ENCODE data around the gene MICAL2.
A peak's percentile ranks its signal among the peaks of the same experiment; 100 is the strongest.

Gene MICAL2

DNA sequence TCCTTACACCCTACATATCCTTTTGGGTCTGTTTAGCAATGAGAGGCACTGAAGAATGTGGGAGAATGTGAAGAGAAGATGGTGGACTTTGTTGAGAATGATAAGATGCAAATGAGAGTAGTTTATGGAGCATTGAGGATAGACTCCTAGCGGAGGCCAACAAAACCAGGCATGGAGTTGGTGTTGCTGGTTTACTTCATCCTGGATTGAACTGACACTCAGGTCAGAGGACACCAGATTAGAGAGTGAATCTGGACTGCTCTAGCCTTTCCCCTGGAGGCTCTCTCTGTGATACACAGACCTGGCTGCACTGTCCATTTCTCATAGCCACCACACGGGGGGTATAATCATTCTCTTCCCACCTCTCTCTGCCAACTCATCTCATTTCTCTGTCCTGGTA lies 98.7 kb downstream of the MICAL2 start:
- no peak for DNase-seq (ENCODE audit: low read depth in 2 of 2)

DNA sequence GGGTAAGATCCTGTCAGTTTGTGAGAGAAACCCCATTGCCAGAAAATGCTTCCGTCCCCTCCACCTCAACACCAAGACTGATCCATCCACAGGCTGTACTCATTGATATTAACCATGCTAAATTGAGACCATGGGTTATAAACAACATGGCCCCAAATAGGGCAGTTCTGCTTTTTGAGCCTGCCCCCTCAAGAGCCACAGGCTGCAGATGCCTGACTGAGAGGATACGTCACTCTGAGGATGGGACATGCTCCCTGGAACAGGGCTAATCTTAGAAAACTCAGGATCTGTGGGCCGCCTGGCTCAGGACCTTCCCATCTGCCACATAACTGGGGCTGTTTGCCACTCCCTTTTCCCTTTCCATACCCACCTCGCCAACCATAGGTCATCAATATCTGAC lies 99.8 kb downstream of the MICAL2 start:
- no peak for DNase-seq (ENCODE audit: low read depth in 2 of 2)

DNA sequence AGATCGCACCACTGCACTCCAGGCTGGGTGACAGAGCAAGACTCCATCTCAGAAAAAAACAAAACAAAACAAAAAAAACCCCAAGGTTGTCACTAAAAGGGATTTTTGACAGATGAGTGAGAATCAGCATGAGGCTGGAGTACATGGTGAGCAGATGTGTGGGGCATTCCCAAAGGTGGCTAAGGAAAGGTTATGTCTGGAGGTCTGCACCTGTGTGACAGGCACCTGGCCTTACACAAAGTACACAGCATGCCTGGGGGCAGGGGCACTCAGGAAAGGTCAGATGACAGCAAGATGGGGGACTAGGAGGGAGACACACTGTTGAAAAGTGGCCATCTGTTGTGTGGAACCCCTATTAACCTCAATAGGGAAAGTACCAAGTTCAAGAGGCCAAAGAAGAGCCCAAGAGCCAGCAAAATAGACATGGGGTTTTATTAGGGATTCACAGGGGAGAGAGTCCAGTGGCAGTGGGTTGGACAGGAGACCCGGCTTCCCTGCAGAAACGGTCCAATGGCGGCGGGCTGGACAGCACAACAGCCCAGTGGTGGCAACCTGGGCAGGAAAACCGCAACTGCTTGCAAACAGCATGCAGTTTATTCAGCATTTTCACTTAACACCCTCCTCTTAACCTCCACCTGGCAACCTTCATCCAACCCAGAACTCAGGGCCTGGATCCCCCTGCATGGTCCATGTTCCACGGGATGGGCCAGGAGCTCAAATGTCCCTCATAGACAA lies 101.1 kb downstream of the MICAL2 start:
- no peak for DNase-seq (ENCODE audit: low read depth in 2 of 2)

GRCh38 chr11:12212174-12212820 lies 101.9 kb downstream of the MICAL2 start:
- DNase-seq (ENCODE audit: low read depth in 2 of 2) = no peak

- no peak for DNase-seq (ENCODE audit: low read depth in 2 of 2)
Observed at GRCh38 chr11:12212821-12213185, 102.4 kb downstream of the MICAL2 start.

GRCh38 chr11:12213883-12214282 lies 103.5 kb downstream of the MICAL2 start:
- DNase-seq (ENCODE audit: low read depth in 2 of 2) = no peak

DNA sequence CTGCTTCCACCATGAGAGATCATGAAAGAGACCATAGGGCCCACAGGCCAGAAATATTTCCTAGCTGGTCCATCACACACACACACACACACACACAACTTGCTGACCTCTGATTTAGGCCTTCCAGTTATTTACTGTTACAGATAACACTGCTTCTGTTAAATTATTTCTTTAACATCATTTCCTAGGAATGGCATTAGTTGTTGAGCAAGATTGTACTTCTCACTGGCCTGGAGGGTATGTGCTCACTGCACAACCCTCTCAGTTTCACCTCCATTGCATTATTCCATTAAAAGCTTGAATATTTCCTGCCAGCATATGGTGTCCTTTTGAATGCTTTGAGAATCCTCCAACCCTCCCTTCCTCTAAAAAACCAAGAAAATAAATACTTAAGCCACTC lies 104.4 kb downstream of the MICAL2 start:
- DNase-seq (ENCODE audit: low read depth in 2 of 2) = no peak

GRCh38 chr11:12215181-12215593 lies 104.8 kb downstream of the MICAL2 start:
- no peak for DNase-seq (ENCODE audit: low read depth in 2 of 2)

DNA sequence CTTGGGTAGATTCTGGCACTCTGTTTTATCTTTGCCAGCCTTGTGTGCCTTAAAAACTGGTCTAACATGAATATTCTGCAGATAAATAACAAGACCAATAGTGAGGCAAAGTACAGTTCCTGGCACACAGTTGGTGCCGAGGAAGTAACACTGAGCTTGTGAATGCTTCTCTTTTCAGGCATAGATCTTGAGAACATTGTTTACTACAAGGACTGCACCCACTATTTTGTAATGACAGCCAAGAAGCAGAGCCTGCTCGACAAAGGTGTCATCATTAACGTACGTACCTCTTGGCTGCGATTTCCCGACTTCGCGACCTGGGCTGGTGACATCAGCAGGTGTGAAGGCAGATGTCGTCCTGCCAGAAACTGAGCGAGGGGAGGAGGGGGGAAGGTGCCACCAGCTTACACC lies 105.7 kb downstream of the MICAL2 start:
- DNase-seq (ENCODE audit: low read depth in 2 of 2) = no peak

GRCh38 chr11:12216671-12217374 lies 106.4 kb downstream of the MICAL2 start:
- DNase-seq (ENCODE audit: low read depth in 2 of 2) = no peak

DNA sequence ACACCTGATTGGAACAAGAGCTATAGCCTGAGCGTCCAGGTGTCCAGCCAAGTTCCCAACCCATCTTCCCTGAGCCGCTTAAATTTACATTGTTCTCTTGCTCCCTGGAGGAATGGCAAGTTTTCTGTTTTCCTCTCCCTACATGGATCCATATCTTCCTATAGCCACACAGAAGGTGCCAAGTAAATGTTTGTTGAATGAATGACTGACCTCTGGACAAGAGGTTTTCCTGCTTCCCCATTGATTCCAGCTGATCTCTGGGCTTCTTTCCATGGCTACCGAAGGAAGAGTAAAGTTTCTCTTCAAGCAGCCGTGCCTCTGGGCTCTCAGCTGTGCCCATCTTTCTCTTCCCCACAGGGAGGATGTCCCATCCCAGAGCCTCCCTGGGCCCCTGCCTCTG lies 107.5 kb downstream of the MICAL2 start:
- DNase-seq (ENCODE audit: low read depth in 2 of 2) = no peak

DNA sequence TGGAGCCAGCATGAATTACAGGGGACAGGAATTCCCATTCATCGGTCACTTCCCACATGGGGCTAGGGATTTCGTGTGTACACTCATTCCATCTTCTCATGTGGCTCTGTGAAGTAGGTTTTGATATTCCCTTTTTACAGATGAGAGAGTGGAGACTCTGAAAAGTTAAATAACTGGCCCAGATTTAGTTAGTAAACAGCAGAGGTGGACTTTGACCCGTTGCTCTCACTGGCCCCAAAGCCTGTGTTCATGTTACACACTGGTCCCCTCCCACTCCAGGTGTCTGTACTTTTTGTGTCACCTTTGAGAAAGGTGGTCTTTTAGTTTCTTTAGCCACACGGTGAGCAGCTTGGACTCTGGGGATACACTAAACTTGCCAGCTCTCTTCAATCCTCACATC lies 108.5 kb downstream of the MICAL2 start:
- DNase-seq (ENCODE audit: low read depth in 2 of 2) = no peak

GRCh38 chr11:12219757-12220156 lies 109.4 kb downstream of the MICAL2 start:
- DNase-seq (ENCODE audit: low read depth in 2 of 2) = no peak

- DNase-seq (ENCODE audit: low read depth in 2 of 2) = no peak
Observed at GRCh38 chr11:12220305-12220704, 109.9 kb downstream of the MICAL2 start.

- DNase-seq (ENCODE audit: low read depth in 2 of 2) = no peak
Observed at GRCh38 chr11:12221051-12221535, 110.7 kb downstream of the MICAL2 start.

DNA sequence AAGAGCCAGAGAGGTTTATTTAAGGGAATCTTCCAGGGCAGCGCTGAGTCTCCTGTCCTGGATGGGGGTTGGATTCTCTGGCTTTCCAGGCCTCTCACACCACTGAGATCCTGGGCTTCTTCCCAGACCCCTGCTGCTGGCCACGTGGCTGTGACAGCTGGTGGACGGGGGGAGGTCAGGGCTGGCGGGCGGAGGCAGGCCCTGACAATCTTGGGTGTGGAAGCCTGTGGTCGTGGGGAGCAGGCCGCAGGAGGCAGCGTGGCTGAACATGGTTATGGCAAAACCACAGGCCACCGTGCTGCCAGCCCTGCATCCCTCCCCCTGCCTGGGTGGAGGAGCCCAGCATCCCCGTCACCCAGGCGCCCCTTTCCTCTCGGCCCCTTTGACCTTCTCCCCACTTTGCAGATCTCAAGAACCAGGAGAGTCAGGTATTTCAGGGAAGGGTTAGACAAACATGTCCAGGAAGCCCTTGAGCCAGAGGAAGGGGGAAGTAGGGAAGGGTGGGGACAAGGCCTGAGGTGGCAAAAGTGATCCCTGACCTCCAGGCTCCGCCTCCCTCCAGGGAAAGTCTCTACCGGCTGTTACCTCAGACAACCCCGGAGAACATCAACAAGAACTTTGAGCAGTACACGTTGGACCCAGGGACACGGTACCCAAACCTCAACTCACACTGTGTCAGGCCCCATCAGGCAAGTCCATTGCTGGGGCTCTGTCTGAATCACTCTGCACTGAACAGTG lies 111.8 kb downstream of the MICAL2 start:
- no peak for DNase-seq (ENCODE audit: low read depth in 2 of 2)

DNA sequence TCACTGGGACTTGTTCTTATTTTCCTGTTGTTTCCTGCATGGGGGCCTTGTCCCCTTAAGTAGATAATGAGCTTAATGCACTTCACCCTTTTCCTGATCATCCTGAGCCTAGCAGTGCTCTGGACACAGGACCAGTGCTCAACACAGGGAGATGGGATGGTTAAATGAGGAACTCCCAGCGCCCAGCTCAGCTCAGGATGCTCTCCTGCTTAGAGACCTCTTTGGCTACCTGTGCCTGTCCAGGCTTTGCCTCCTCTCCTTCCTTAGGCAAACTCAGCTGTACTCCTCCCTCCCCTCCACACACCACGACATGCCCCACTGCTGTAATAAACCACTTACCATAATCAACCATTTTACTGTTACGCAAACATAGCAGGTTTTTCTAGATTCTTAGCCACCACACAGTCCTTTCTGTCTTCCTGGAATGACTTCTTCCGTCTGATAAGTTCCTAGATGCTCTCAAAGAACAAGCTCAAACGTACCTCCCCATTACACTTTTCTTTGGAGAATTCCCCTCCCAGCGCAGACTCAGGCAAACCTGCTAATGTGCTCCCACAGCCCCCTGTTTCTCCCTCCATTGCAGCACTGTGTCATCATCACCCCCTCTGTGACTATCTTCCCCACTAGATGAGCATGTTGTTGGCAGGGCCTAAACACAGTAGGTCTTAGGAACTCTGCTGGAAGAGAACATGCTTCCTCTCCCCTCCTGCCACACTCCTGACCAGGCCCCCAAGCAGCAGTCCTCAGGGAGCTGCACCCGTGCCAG lies 113.6 kb downstream of the MICAL2 start:
- no peak for DNase-seq (ENCODE audit: low read depth in 2 of 2)

DNA sequence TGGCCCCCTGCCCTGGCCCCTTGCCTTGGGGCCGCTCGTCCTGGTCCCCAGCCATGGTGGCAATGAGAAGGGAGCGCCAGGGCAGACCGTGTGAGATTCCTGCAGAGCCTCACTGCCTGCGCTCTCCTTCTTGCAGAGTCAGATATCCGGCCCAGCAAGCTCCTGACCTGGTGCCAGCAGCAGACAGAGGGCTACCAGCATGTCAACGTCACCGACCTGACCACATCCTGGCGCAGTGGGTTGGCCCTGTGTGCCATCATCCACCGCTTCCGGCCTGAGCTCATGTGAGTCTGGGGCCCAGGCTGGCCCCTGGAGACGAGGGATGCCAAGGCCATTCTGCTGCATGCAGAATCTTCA lies 114.1 kb downstream of the MICAL2 start:
- DNase-seq (ENCODE audit: low read depth in 2 of 2) = peak; percentile 62 to 79

DNA sequence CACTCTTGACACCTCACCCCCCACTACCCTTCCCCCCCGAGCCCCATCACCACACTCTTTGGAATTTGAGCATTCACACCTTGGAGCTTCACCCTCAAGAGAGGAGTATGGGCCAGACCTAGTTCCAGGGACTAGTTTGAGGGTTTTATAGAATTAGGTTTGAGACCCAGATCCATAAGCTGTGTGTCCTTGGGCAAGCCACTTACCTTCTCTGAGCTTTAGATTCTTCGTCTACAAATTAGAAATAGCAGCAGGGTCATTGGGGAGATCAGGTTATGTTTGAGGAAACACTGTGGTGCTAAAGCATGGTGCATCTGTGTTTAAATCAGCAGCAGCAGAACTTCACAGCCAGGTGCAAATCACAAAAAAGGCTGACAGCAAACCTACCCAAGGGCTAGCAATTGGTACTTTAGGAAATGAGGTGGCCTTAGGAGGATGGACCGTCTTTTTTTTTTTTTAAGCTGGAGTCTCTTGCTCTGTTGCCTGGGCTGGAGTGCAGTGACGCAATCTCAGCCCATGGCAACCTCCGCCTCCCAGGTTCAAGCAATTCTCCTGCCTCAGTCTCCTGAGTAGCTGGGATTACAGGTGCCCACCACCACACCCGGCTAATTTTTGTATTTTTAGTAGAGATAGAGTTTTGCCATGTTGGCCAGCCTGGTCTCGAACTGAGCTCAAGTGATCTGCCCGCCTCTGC lies 114.8 kb downstream of the MICAL2 start:
- no peak for DNase-seq (ENCODE audit: low read depth in 2 of 2)

GRCh38 chr11:12226093-12226492 lies 115.7 kb downstream of the MICAL2 start:
- DNase-seq (ENCODE audit: low read depth in 2 of 2) = no peak
